Astrocyte of the spinal cord (primary cell): ENCODE measurements around the gene GH2.
"Not testable (repeated sequence)": the region's sequence is repeated elsewhere in the genome, so short reads cannot be mapped to it uniquely, and the experiment has no call there.

Experiments used
- DNase-seq: peaks from one replicate; pipeline ENCODE4 v3.0.0; 2011; ENCODE audit warnings: low read depth, low spot score
- H3K4me3 ChIP-seq: 2 replicates; pipeline ENCODE4 v1.5.1; 2011; ENCODE audit warnings: low read depth, mild to moderate bottlenecking, low read length, moderate library complexity
- CTCF ChIP-seq: IDR thresholded peaks from 2 replicates; pipeline ENCODE4 v1.5.1; 2012; ENCODE audit warnings: low read depth, mild to moderate bottlenecking, low read length, inconsistent platforms
- in situ Hi-C: cut with HindIII; loops from 2 replicates; pipeline ENCODE4 v1.10.0; 2017; ENCODE audit warnings: low sequenced_read_pairs

Gene GH2

GRCh38 chr17:63850401-63850800 lies 31.3 kb downstream of the GH2 start:
- DNase-seq = no peak
- H3K4me3 ChIP-seq = no peak overlapping the region
- in situ Hi-C loops = no loop called here
- no peak for TF ChIP-seq CTCF

GRCh38 chr17:63848834-63849689 lies 32.7 kb downstream of the GH2 start:
- H3K4me3 ChIP-seq = peak overlapping the region; percentile 20
- in situ Hi-C loops = no loop called here

DNA sequence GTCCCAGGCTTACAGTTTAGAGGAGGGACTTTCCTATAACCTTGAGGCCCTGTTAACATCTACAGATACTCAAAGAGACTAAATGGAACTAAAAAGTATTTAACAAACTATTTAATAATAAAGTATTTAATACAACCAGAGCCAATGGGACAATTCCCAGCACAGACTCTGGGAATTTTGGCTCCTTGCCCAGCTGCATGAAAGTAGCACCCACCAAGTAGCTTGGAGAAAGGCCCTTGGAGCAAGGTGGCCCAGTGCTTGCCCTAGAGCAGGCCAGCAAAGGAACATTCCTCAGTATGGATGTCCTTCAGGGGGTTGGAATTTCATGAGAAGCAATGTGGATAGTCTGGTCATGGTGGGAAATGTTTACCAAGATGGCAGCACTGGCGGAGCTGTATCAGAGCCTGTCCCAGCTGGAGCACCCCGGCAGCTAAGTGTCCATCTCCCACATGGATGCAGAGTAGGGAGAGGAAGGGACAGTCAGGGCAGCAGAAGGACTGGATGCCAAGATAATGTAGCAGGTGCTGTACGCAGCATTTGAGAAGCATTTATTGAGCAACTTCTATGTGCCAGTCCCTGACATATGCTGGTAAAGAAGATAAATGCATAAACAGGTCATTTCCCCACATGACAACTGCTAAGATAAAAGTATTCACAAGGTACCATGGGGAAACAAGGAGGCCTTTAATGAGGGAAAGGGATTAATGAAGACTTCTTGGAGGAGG lies 34.1 kb downstream of the GH2 start:
- TF ChIP-seq CTCF = no peak
- no peak for DNase-seq
- in situ Hi-C loops = no loop called here
- H3K4me3 ChIP-seq = no peak overlapping the region

More at GRCh38 chr17:63848834-63849689, 32.7 kb downstream of the GH2 start:
- TF ChIP-seq CTCF = peak; percentile 61
- DNase-seq = peak; percentile 87

DNA sequence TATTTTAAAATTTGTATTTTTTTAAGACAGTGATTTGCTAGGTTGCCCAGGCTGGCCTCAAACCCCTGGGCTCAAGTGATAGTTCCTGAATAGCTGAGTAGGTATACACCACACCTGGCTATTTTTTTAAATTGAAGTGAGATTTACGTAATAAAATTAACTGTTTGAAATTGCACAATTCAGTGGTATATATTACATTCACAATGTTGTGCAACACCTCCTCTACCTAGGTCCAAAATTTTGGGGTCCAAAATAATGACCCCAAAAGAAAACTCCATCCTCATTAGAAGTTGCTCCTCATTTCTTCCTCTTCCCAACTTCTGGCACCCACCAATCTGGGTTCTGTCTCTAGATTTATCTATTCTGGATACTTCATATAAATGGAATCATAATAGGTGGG lies 36.2 kb downstream of the GH2 start:
- DNase-seq = no peak

GRCh38 chr17:63843910-63844677 lies 37.6 kb downstream of the GH2 start:
- H3K4me3 ChIP-seq = no peak overlapping the region
- no peak for TF ChIP-seq CTCF
- DNase-seq = no peak
- in situ Hi-C loops = no loop called here

More for the DNA sequence above, 36.2 kb downstream of the GH2 start:
- no peak for TF ChIP-seq CTCF
- H3K4me3 ChIP-seq = no peak overlapping the region
- in situ Hi-C loops = no loop called here

GRCh38 chr17:63843387-63843888 lies 38.3 kb downstream of the GH2 start:
- DNase-seq = peak; percentile 27
- in situ Hi-C loops = not testable (repeated sequence)
- H3K4me3 ChIP-seq = peak overlapping the region; percentile 87
